Measurements from ENCODE around the gene ISCA2.
A peak's percentile ranks its signal among the peaks of the same experiment; 100 is the strongest.

ISCA2 gene

GRCh38 chr14:74478996-74479635, 14.4 kb upstream of the ISCA2 start:
- Histone ChIP-seq H4K20me1 (ENCODE audit: insufficient read depth, low read length, poor library complexity, severe bottlenecking) (no peaks in the 10 kb centered on the region), H2AFZ (ENCODE audit: low read length) (no peak overlapping the region), H3K9me3 (ENCODE audit: insufficient read depth, low read depth, low read length) (no peaks in the 10 kb centered on the region), H3K79me2 (ENCODE audit: insufficient read depth, low read length) (no peaks in the 10 kb centered on the region), H3K4me3 (ENCODE audit: low read length, poor library complexity, severe bottlenecking) (no peak overlapping the region), H3K27me3 (ENCODE audit: insufficient read depth, low read length, poor library complexity, severe bottlenecking) (no peaks in the 10 kb centered on the region), H3K9ac (ENCODE audit: low read depth, low read length, poor library complexity, severe bottlenecking) (no peak overlapping the region), H3K36me3 (ENCODE audit: insufficient read depth, low read length) (peaks cover 25% of the 10 kb centered on the region), H3K4me2 (ENCODE audit: low read depth, low read length, poor library complexity, severe bottlenecking) (no peak overlapping the region), H3F3A (ENCODE audit: low read depth) (no peaks in the 10 kb centered on the region), H3K4me1 (ENCODE audit: insufficient read depth, low read length, poor library complexity, severe bottlenecking) (no peaks in the 10 kb centered on the region), H3K9me2 (replicated peaks; ENCODE audit: low read depth, low read length) (no peaks in the 10 kb centered on the region)
- TF ChIP-seq EZH2phosphoT487 (IDR thresholded peaks at IDR 0.05; ENCODE audit: borderline replicate concordance) (no peak), CTCF (conservative IDR thresholded peaks at IDR 0.05; ENCODE audit: low read length) (peak; percentile 40; the same call in 1 of the 2 replicates)

GRCh38 chr14:74480046-74480445, 13.5 kb upstream of the ISCA2 start:
- H3K36me3 ChIP-seq (ENCODE audit: insufficient read depth, low read length) = peaks cover 31% of the 10 kb centered on the region
- no peak overlapping the region for H2AFZ ChIP-seq (ENCODE audit: low read length)
- H3K9me3 ChIP-seq (ENCODE audit: insufficient read depth, low read depth, low read length) = no peaks in the 10 kb centered on the region

GRCh38 chr14:74482571-74482970, 11.0 kb upstream of the ISCA2 start:
- Histone ChIP-seq H3K27me3 (ENCODE audit: insufficient read depth, low read length, poor library complexity, severe bottlenecking) (no peaks in the 10 kb centered on the region), H4K20me1 (ENCODE audit: insufficient read depth, low read length, poor library complexity, severe bottlenecking) (no peaks in the 10 kb centered on the region), H3K4me1 (ENCODE audit: insufficient read depth, low read length, poor library complexity, severe bottlenecking) (no peaks in the 10 kb centered on the region), H2AFZ (ENCODE audit: low read length) (no peak overlapping the region), H3K9me2 (replicated peaks; ENCODE audit: low read depth, low read length) (no peaks in the 10 kb centered on the region), H3K9me3 (ENCODE audit: insufficient read depth, low read depth, low read length) (no peaks in the 10 kb centered on the region), H3K4me2 (ENCODE audit: low read depth, low read length, poor library complexity, severe bottlenecking) (no peak overlapping the region), H3K9ac (ENCODE audit: low read depth, low read length, poor library complexity, severe bottlenecking) (no peak overlapping the region), H3K4me3 (ENCODE audit: low read length, poor library complexity, severe bottlenecking) (no peak overlapping the region), H3K36me3 (ENCODE audit: insufficient read depth, low read length) (peaks cover 31% of the 10 kb centered on the region), H3F3A (ENCODE audit: low read depth) (no peaks in the 10 kb centered on the region), H3K79me2 (ENCODE audit: insufficient read depth, low read length) (no peaks in the 10 kb centered on the region)
- TF ChIP-seq EZH2phosphoT487 (IDR thresholded peaks at IDR 0.05; ENCODE audit: borderline replicate concordance) (no peak), CTCF (conservative IDR thresholded peaks at IDR 0.05; ENCODE audit: low read length) (no peak)

More at GRCh38 chr14:74480046-74480445, 13.5 kb upstream of the ISCA2 start:
- H3K4me1 ChIP-seq (ENCODE audit: insufficient read depth, low read length, poor library complexity, severe bottlenecking) = no peaks in the 10 kb centered on the region
- no peak overlapping the region for H3K4me2 ChIP-seq (ENCODE audit: low read depth, low read length, poor library complexity, severe bottlenecking)
- no peaks in the 10 kb centered on the region for H3F3A ChIP-seq (ENCODE audit: low read depth)
- H3K9me2 ChIP-seq (replicated peaks; ENCODE audit: low read depth, low read length) = no peaks in the 10 kb centered on the region
- no peak overlapping the region for H3K9ac ChIP-seq (ENCODE audit: low read depth, low read length, poor library complexity, severe bottlenecking)
- H3K79me2 ChIP-seq (ENCODE audit: insufficient read depth, low read length) = no peaks in the 10 kb centered on the region
- no peak for TF ChIP-seq EZH2phosphoT487 (IDR thresholded peaks at IDR 0.05; ENCODE audit: borderline replicate concordance)
- no peak for TF ChIP-seq CTCF (conservative IDR thresholded peaks at IDR 0.05; ENCODE audit: low read length)
- H3K4me3 ChIP-seq (ENCODE audit: low read length, poor library complexity, severe bottlenecking) = no peak overlapping the region
- no peaks in the 10 kb centered on the region for H4K20me1 ChIP-seq (ENCODE audit: insufficient read depth, low read length, poor library complexity, severe bottlenecking)
- no peaks in the 10 kb centered on the region for H3K27me3 ChIP-seq (ENCODE audit: insufficient read depth, low read length, poor library complexity, severe bottlenecking)

Measured in Loucy (cell line).